GM18951 (cell line): ENCODE results near the gene ZNF417.
"Not testable (repeated sequence)": the region's sequence is repeated elsewhere in the genome, so short reads cannot be mapped to it uniquely, and the experiment has no call there.

Experiments used
- POLR2A ChIP-seq: IDR thresholded peaks from 4 replicates; pipeline ENCODE4 v1.6.1; 2011; ENCODE audit warnings: mild to moderate bottlenecking; ENCODE audit not compliant: insufficient read length, insufficient read depth; ENCODE audit errors: extremely low read depth
- in situ Hi-C: fragments of 300-500 bp; cut with MboI; formaldehyde crosslinking; loops from one replicate; pipeline ENCODE4 v1.12.0; 2022; ENCODE audit warnings: low sequenced_read_pairs, mixed read lengths, inconsistent platforms; ENCODE audit not compliant: unreplicated experiment

ZNF417 gene

DNA sequence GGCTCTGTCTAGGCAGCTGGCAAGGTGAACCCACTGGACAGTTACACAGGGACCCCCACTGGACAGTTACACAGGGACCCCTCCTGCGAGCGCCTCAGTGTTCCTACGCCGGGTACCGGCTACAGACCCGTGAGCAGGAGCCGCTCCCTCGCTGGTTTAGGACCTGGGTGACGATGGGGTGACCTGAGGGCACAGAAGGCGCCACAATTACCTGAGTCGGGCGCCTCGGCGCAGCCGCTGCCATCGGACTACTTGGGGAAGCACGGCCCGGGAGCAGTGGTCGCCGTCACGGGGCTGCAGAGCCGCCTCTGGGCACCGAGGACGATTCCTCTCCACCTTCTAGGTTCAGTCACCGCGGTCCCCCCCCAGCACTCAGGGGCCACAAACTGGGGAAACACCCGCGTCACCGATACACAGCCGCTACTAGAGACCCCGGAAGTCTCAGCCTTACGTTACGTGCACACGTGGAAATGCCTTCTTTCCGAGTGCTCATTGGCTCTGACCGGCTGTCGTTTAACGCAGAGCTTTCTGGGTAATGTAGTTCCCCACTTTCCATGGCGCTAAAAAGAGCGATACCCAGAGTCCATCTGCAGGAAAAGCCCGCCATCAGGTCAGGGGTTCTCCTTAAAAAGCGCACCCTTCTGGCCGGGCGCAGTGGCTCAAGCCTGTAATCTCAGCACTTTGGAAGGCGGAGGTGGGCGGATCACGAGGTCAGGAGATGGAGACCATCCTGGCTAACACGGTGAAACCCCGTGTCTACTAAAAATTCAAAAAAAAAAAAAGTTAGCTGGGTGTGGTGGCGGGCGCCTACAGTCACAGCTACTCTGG lies at the start of gene ZNF417:
Gene ZNF417, minus strand, starts transcription at position 425 of the 828 bp plus-strand sequence. Its CDS starts 181 bp downstream, at position 244.
- in situ Hi-C loops = not testable (repeated sequence)
- TF ChIP-seq POLR2A = peak; percentile 61

DNA sequence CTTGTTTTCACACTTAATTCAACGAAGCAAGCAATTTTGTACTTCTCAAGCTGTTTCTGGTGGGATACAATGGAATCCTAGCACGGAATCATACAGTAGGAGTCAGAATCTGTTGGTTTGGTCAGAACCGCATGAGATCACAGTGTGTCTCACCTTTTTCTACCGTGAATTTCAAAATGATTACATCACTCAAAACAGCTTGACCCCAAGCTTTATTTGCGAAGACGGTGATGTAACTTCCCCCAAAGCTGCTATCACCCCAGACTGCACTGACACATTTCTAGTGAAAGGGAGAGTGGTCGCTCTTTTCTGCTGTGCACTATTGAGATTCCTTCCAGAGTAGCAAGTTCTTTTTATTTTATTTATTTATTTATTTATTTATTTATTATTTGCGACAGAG lies 48.4 kb upstream of the ZNF417 start:
- no peak for TF ChIP-seq POLR2A
- in situ Hi-C loops = no loop called here

DNA sequence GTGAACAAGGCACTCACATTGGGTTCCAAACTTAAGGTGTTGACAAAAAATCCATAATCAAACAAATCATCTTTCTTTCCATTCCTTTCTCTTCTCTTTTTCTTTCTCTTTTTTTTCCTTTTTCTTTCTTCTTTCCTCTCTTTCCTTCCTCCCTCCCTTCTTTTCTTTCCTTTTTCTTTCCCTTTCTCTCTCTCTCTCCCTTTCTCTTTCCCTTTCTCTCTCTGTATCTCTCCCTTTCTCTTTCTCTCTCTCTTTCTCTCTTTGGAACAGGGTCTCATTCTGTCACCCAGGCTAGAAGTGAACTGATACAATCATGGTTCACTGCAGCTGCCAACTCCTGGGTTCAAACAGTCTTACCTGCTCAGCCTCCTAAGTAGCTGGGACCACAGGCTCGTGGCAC lies 45.4 kb upstream of the ZNF417 start:
- TF ChIP-seq POLR2A = no peak
- in situ Hi-C loops = no loop called here

DNA sequence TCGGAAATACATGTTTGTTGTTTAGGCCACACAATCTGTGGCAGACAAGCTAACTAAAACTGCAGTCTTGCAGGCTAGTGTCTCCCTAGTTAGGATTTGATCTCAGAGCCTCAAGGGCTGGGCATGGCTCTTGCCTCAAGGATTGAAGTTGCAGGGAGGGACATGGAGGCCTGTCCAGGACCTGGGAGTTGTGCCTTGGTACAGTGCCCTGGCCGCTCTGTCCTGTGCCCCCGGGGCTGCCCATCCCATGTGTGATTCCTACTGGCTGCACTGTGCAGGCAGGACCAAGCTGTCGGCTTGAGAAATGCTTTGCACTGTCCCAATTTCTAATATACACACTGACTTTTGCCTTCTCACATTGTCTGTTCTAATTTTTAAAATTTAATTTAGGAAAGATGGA lies 38.6 kb upstream of the ZNF417 start:
- TF ChIP-seq POLR2A = no peak
- in situ Hi-C loops = no loop called here

DNA sequence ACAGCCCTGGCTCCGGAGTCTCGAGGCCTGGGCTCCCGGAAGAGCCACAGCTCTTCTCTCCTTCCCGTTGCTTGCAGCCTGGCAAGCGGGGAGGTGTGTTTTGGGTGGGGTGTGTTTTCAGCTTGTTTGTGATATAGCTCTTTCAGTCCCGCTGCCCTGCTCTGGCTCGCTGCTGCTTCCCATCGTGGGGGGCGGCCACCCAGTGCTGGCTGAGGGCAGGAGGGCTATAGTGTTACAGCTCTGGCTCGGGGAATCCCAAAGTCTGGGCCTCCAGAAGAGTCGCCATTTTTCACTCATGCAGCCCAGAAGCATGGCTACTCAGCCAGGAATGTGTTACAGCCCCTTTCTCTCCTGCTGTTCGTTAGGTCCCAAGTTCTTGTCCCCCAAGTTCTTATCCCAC lies 33.3 kb upstream of the ZNF417 start:
- in situ Hi-C loops = no loop called here
- TF ChIP-seq POLR2A = no peak

DNA sequence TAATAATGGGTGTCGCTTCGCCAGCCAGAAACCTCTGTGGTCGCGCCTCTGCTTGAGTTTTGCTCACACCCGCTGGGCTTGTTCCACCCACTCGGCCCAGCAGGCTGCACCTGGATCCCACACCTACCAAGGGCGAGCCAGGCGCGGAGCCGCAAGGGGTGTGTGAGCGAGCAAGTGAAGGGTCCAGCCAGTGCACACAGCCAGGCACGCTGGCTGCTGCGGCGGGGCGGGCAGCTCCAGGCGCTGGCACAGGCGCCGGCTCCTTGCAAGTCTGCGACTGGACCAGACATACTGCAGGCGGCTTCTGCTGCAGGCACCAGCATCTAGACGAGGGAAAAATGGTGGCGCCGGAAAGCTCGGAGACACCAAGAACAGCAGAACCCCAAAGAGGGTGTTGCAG lies 32.9 kb upstream of the ZNF417 start:
- in situ Hi-C loops = no loop called here

DNA sequence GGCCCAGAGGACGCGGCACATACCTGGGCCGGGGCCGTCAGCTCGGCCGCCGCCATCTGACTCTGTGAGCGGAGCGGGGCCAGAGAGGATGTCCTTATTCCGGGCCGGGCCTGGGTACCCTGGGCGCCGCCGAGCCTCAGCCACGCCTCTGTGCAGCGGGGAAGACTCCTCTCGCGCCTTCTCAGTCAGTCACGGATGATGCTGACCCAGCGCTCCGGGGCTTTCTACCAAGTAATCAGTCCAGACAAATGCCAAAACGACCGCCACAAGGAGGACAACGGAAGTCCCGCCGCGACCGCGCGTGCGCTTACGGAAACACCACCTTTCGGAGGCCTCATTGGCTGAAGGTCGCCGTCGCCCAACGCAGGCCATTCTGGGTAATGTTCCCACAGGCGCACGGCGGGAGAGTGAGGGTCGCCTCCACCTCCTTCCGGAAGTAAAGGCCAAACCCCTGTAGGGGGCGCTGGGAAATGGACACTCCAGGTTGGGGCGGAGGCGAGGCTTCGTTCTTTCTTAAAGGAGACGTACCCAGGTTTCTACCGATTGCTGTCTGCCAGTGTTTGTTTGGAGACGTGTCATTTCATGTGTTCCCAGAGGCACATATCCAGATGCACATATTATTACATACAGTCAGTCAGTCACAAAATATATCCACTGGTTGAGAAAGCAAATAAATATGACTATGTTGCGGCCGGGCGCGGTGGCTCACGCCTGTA lies 31.2 kb upstream of the ZNF417 start, which contains the start of gene ZNF256:
Gene ZNF256, minus strand, starts transcription at position 288 of the 716 bp plus-strand sequence. Its CDS starts 232 bp downstream, at position 56.
- in situ Hi-C loops = no loop called here
- TF ChIP-seq POLR2A = peak; percentile 63

More for the DNA sequence above, 32.9 kb upstream of the ZNF417 start:
- TF ChIP-seq POLR2A = no peak

DNA sequence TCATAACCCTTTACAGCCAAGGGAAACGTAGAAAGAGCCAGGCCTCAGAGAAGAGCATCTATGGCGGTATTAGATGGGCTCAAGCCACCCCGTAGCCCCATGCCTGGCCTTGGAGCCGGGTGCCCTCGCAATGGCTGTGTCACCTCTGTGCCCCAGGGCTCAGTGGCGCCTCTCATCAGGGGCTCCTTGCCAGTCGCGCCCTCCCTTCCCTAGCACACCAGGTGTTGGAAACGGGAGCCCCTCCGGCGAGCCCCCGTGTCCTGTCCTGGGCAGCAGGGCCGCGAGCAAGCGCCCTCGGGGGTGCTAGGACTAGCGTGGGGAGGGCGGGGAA lies 30.7 kb upstream of the ZNF417 start:
- in situ Hi-C loops = no loop called here
- no peak for TF ChIP-seq POLR2A

DNA sequence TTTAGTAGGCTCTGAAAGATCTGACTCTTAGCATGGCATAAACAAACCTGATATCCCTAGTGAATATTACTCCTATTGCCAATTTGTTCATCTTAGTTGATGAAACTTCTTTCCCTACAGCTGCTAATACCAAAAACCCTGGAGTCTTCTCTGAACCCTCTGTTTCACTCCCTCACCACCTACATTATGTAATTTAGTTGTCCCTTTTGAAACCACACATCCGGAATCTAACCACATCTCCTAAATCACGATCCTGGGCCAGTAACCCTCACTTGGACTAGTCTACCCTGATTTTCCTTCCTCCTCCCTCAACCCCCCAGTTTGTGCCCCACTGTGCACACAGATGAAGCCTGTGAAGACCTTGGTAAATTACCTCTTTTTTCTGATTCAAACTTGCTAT lies 29.9 kb upstream of the ZNF417 start:
- TF ChIP-seq POLR2A = no peak
- in situ Hi-C loops = no loop called here

DNA sequence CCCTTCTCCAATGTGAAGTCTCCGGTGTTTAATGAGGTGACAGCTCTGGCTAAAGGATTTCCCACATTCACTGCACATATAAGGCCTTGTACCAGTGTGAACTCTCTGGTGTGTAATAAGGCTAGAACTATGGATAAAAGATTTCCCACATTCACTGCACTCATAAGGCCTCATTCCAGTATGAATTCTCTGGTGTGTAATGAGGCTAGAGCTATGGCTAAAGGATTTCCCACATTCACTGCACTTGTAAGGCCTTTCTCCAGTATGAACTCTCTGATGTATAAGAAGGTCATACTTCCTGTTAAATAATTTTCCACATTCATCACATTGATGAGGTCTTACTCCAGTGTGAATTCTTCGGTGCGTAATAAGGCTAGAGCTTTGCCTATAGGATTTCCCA lies 25.2 kb upstream of the ZNF417 start:
- TF ChIP-seq POLR2A = no peak
- in situ Hi-C loops = no loop called here

DNA sequence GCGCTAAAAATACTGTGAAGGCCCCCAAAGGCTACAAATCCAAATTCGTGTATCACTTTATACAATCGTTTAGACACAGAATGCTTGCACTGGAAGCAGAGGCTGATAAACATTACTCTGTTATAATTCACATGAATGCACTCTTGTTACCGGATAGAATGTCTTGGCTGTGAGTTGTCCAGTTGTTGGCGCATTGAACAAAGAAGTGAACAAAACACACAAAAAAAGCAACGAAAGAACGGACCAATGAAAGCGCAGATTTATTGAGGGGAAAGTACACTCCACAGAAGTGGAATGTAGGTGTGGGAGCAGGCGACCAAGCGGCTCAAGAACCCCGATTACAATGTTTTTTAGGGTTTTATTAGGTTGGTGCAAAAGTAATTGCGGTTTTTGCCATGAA lies 19.3 kb upstream of the ZNF417 start:
- in situ Hi-C loops = no loop called here
- no peak for TF ChIP-seq POLR2A

DNA sequence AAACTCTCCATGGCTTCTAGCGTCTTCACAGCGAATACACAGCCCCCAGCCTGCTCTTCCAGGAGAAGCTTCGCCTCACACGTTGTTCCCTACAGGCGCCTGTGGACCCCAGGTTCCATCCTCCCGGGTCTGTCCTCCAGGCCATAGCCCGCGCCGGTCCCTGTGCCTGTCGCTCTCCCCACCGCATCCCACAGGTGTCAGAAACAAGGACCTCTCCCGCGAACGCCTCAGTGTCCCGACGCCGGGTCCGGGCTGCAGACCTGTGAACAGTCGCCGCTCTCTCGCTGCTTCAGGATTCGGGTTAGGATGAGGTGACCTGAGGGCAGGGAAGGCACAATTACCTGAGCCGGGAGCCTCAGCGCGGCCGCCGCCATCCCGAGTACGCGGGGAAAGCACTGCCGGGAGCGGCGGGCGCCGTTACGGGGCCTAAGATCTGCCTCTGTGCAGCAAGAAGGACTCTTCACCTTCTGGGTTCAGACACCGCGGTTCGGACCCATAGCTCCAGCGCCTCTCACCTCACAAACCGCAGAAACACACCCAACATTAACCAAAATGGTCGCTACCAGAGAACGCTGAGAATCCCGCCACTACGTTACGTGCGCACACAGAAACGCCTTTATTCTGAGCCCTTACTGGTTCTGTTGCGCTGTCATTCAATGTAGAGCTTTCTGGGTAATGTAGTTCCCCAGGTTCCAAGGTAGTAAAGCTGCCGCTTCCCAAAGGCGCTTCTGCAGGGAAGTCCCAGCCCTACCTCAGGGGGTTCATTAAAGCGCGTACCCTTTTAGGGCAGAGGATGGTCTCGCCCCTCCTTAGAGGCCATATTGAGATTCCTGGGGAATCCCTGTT lies 18.7 kb upstream of the ZNF417 start, which contains the start of gene ZNF418:
Gene ZNF418, minus strand, starts transcription at position 583 of the 846 bp plus-strand sequence. CDS start 1,580 bp downstream, outside the sequence.
- in situ Hi-C loops = no loop called here
- TF ChIP-seq POLR2A = peak; percentile 30

DNA sequence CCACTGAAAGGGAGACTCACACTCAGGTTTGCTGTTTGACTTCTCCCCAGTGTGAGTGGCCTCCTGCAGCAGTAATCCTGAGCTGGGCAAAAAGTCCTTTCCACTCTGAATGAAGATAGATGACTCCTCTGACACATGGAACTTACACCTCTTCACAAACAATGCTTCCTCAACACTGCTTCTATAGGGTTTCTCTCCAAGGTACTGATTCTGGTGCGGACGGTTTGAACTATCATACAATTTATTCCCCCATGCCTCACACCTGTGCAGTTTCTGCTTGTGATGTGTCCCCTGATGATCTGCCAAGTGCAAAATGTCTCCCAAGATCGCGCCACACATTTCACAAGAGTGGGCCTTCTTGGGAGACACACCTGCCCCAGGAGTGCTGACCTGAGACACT lies 11.2 kb upstream of the ZNF417 start:
- no peak for TF ChIP-seq POLR2A
- in situ Hi-C loops = no loop called here

DNA sequence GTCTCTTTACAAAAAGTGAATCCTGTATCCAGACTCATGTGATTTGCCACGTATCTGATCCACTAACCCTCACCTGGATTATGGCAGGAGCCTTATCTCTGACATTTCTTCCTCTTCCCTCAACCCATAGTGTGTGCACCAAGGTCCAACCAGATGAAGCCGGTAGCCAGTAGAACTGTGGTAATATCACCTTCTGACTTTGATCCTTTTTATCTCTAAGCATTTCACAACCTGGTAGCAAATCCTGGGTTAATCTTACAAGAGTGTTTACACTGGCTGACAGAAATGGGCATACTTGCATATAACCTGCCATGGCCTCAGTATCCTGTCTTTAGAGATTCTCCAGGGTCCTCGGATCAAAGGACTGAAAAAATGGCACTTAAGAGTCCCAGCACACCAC lies 1.9 kb downstream of the ZNF417 start:
- no peak for TF ChIP-seq POLR2A
- in situ Hi-C loops = no loop called here
